ENCODE data around the gene SLC4A7.
"Not testable (repeated sequence)": the region's sequence is repeated elsewhere in the genome, so short reads cannot be mapped to it uniquely, and the experiment has no call there.

The SLC4A7 gene

DNA sequence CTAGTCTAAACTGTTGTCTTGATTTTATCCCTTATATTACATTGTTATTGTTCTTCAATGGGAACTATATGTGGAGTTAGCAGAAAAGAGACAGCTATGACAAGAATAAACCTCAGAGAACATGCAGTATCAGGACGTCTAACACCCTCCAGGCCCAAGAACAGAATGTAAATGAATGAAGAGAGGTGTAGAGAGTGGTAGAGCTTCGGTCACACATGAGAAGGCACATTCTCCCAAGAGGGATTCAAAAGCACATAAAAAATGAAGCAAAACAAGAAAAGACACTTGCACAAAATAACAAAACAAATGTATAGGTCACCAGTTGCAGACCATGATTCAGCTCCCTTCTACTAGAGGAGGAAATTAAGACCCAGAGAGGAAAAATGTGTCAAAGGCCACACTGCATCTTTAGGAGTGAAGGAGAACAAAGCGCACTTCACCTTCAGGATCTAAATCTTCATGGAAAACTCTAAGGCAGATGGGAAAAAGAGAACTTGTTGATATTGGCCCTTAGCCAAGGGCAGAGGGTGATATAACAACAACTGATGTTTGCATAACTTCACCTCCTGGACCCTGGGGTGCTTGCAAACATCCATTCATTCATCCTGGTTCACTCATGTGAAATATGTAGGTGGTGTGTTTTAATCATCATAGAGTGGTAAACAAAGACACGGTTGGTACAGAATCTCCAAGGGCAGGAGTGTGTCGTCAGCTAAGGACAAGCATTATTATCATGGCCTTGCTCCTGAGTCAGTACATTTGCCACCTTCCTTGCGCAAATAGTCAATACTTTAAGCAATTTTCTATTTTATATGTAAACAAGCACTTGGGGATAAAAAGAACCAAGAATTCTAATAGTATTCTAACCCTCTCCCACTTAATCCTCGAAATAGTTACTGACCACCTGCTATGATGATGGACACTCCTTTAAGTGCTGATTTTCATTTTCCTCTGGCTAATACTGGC is 123.8 kb downstream of the SLC4A7 start:
- no peak for DNase-seq (ENCODE audit: low read depth)

- DNase-seq (ENCODE audit: low read depth): no peak
These were observed 125.8 kb downstream of the SLC4A7 start for GRCh38 chr3:27358372-27358771.

GRCh38 chr3:27357665-27358258 is 126.4 kb downstream of the SLC4A7 start:
- peak; percentile 9 for DNase-seq (ENCODE audit: low read depth)

DNA sequence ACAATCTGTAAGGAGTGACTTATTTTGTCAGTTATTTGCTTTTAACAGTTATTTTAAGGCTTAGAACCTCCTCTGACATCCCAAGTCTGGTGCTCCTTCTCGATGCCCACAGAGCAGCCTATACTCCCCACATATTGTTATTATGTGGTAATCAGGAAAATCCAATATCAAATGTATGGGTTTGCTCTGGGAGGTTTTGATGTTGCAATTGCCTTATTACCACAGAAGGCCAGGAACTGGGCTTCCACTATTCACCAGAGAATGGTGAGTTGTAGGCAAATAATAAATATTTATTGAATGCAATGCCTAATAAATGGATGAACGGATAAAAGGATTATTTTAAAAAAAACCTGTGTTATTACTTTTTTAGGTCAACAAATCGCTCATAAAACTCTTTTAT is 127.2 kb downstream of the SLC4A7 start:
- no peak for DNase-seq (ENCODE audit: low read depth)

DNA sequence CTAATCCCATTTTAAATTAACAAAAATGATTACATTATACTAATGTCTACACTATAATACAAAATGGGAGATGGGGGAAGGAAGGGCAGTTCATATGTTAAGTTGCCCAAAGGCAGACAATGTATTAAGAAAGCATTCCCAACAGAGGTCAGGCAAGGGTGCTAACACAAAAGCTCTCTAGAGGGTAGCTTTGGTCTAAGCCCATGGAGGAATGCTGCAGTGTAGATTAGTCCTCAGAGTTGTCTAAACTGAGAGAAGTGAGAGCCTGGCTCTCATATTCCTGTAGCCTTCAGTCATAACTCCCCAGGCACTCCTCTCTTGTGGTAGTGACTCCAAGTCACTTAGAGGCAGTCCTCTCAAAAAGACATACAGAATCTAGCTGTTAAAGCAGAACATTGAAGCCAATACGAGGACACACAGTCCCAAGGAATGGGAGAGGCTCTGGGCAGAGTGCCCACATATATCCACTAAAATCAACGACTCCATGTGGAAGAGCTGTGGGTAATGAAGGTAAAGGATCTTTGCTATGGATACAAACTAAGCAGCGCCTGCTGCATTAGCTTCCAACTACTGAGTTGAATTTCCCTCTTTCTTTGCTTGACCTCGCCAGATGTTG is 129.5 kb downstream of the SLC4A7 start:
- DNase-seq (ENCODE audit: low read depth): no peak

GRCh38 chr3:27354161-27354560 is 130.0 kb downstream of the SLC4A7 start:
- no peak for DNase-seq (ENCODE audit: low read depth)

DNA sequence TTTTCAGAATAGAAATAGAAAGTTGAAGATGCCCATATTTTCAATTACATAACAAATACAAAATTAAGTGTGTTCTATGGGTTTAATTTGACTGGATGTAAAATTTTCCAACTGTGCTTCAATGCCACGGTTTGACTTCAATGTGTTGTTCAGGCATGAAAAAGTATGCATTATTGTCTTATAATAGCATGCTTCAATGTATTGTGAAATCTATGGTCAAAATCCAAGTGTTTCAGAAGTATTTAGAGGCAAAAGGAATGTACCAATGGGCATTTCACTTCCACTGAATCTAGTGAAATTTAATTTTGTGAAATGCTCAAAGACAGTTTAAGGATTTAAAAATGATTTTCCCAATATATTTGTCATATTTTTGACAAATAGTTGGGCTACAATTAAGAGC is 131.0 kb downstream of the SLC4A7 start:
- no peak for DNase-seq (ENCODE audit: low read depth)

GRCh38 chr3:27352047-27352446 is 132.1 kb downstream of the SLC4A7 start:
- DNase-seq (ENCODE audit: low read depth): no peak

DNA sequence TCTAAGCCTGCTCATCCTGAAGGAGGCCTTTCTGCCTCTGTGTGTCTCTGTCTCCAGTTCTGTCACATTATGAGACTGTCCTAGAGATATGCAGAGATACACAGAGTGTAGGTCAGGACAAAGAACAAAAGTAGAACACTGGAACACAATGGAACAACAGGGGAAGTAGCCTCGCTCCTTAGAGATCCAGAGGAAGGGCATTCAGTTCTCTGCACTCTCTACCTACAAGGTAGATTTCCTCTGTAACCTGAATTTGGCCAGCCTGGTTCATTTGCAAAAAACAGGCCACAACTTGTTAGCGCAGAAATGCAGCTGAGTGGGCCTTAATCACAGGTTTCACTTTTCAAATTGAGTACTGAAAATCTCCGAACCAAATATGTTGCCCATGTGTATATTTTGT is 134.4 kb downstream of the SLC4A7 start:
- DNase-seq (ENCODE audit: low read depth): no peak

- no peak for DNase-seq (ENCODE audit: low read depth)
These were observed 138.0 kb downstream of the SLC4A7 start for GRCh38 chr3:27345959-27346865.

DNA sequence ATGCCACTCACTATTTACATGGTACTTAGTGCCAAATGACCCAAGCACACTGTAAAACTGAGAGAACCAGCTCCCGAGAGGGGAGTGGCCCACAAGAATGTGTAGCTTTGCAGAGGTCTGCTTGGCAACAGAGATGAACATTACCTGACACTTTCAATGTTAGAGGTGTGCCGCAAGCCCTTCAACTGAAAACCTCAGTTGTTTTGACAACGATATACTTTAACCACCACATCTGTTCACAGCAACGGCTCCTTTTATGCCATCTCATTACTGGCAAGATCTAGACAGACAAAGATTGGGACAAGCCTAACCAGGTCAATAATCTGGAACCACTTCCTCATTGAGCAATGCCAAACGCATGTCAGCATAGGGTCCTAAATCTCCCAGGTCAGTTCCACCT is 138.7 kb downstream of the SLC4A7 start:
- DNase-seq (ENCODE audit: low read depth): no peak

GRCh38 chr3:27345045-27345444 is 139.1 kb downstream of the SLC4A7 start:
- DNase-seq (ENCODE audit: low read depth): no peak

- DNase-seq (ENCODE audit: low read depth): no peak
These were observed 140.0 kb downstream of the SLC4A7 start for GRCh38 chr3:27344192-27344591.

DNA sequence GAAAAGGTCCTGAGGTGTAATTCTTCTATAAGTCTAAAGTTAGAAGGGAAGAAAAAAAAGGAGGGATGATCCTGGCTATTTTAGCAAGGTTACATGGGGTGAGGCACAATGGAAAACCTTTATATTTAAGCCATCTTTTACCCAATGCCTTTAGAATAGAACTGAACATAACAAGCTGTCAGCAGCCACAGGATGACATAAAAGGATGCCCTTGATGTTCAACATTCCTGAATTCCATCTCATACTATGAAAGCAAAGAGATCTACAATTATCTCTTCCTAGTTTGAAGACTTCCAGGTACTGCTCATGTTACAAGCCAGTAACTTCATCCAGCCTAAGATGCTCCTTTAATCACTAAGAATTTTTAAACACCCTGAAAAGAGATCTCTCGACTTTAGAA is 141.9 kb downstream of the SLC4A7 start:
- no peak for DNase-seq (ENCODE audit: low read depth)

- DNase-seq (ENCODE audit: low read depth): no peak
These were observed 143.7 kb downstream of the SLC4A7 start for GRCh38 chr3:27340534-27340933.

DNA sequence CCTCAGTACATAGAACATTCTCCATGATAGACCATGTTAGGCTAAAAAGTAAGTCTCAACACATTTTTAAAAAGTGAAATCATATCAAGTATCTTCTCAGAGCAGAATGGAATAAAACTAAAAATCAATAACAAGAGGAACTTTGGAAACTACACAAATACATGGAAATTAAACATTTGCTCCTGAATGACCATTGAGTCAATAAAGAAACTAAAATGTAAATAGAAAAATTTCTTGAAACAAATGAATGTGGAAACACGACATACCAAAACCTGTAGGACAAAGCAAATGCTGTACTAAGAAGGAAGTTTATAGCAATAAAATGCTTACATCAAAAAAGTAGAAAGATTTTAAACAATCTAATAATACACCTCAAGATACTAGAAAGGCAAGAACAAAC is 148.6 kb downstream of the SLC4A7 start:
- DNase-seq (ENCODE audit: low read depth): no peak

DNA sequence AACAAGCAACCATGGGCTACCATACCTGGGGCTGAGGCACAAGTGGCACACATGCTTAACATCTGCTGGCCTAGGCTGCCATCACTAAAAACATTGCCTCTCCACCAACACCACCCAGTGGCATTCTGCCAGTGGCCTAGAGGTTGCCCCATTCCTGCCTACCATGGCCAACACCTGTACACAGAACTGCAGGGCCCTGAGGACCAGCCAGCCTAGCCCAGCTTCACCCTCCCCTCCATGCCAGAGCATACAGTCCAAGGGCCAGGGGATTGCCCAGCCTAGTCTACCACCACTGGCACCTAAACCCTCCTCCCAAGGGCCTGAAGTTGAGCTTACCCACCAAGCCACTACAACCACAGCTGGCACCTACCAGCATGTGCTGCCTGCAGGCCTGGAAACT is 150.3 kb downstream of the SLC4A7 start:
- no peak for DNase-seq (ENCODE audit: low read depth)

DNA sequence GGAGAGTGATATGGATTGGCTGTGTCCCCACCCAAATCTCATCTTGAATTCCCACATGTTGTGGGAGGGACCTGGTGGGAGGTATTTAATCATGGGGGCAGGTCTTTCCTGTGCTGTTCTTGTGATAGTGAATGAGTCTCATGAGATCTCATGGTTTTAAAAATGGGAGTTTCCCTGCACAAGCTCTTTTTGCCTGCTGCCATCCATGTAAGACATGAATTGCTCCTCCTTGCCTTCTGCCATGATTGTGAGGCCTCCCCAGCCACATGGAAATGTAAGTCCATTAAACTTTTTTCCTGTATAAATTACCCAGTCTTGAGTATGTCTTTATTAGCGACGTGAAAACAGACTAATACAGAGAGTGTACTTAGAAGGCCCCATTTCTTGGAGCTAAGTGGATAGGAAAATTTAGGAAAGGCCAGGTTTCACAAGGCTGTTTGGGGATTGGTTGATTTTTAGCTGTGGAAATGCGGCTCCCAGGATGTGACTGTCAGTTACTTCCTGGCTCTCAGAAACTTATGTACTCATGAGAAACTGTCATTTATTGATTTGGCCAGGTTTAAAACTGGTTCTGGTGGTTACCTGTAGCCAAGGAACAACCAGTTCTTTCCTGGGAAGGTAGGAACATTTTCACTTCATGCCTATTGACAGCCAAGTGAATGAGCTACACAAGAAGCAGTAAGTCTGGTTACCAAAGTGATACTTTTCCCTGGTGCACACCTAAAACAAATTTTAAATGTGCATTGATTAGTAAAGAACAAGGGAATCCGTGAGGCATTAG is 155.0 kb downstream of the SLC4A7 start:
- not testable (repeated sequence) for DNase-seq (ENCODE audit: low read depth)

- no peak for DNase-seq (ENCODE audit: low read depth)
These were observed 157.3 kb downstream of the SLC4A7 start for GRCh38 chr3:27326629-27327545.

DNA sequence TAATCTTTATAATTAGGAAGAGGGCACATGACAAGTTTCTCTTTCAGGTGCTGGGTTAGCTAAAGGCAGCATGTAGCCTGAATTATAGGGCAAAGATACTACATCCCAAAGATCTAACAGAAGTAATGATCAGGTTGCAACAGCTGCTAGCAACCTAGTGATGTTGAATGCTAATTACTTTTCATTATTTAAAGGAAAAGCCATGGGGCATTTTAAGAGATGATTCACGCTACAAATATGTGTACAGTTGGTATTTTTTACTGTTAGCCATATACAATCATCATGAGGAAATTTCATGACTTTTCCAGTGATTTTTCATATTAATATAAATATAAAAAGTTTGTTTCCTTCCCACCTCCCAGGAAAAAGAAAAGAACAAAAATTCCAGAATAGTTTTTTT is 158.0 kb downstream of the SLC4A7 start:
- no peak for DNase-seq (ENCODE audit: low read depth)

All from stimulated activated CD8-positive, alpha-beta memory T cell treated with anti-CD3 and anti-CD28 coated beads, Interleukin-7, amount 100 ng/mL, for 24 hours (primary cell).